Esophagus squamous epithelium (tissue), 4 donors: ENCODE data around the gene DYNC1LI2.

Source experiments
- POLR2A ChIP-seq, 4 donors: fragments of 450-650 bp; IDR thresholded peaks; one replicate each; pipeline ENCODE4 v1.6.1; 2017; ENCODE audit warnings: antibody characterized with exemption in 4 of 4, mild to moderate bottlenecking in 4 of 4, moderate library complexity in 3 of 4
- TF ChIP-seq, protein P1 (sequence below), 6 experiments: fragments of 450-650 bp in 4 of 6; fragments of 200-600 bp in 2 of 6; sonication (generic) in 2 of 6; IDR thresholded peaks; one replicate each; pipeline ENCODE4 v1.5.1; 2016 to 2019; ENCODE audit warnings: antibody characterized with exemption in 6 of 6, mild to moderate bottlenecking in 4 of 6, moderate library complexity in 4 of 6

DNA sequence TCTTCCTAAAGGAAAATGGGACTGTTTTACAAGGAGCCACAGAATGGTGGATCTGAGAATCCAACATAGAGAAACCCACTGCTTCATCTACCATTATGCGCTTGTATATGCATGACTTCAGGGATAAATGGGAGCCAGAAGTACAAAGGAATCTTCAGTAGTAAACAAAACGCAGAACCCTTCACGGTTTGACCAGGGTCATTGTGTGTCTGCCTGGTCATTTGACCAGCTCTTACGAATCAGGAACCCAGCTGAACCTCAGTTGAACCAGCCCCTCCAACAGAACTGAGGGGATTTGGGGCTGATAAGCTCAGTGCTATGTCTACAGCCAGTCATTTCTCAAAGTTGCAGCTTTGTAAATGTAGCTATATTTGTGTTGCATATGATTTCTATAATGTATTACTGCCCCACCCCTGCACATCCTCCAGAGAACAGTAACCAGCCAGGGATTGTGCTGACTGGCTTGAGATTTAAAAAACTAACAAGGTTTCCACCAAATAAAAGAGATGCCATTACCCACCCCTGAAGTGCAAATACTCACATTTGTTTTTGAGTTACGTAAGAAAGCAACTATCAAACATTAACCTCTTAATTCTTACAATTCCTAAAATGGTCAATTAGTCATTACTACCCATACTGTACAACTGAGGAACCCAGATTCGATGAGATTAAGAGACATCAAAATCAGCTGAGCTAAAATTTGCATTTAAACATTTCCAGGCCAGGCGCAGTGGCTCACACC lies 61.1 kb downstream of the DYNC1LI2 start:
- TF ChIP-seq, protein P1, sequence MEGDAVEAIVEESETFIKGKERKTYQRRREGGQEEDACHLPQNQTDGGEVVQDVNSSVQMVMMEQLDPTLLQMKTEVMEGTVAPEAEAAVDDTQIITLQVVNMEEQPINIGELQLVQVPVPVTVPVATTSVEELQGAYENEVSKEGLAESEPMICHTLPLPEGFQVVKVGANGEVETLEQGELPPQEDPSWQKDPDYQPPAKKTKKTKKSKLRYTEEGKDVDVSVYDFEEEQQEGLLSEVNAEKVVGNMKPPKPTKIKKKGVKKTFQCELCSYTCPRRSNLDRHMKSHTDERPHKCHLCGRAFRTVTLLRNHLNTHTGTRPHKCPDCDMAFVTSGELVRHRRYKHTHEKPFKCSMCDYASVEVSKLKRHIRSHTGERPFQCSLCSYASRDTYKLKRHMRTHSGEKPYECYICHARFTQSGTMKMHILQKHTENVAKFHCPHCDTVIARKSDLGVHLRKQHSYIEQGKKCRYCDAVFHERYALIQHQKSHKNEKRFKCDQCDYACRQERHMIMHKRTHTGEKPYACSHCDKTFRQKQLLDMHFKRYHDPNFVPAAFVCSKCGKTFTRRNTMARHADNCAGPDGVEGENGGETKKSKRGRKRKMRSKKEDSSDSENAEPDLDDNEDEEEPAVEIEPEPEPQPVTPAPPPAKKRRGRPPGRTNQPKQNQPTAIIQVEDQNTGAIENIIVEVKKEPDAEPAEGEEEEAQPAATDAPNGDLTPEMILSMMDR (IDR thresholded peaks at IDR 0.05): no peak
- no peak for TF ChIP-seq POLR2A (IDR thresholded peaks at IDR 0.05)
